Stimulated activated naive CD4-positive, alpha-beta T cell (primary cell): ENCODE data around the gene HIVEP2.
A peak's percentile ranks its signal among the peaks of the same experiment; 100 is the strongest.

Experiments used
- DNase-seq, 6 experiments: peaks; one replicate each; lab custom pipeline; 2025; lab: John Stamatoyannopoulos, UW

Gene HIVEP2

GRCh38 chr6:142944124-142945048, 590 bp downstream of the HIVEP2 start:
- peak; percentile 91 to 97 (median 94) for DNase-seq

GRCh38 chr6:142943711-142944123, 1.3 kb downstream of the HIVEP2 start:
- peak; percentile 21 to 87 (median 76) for DNase-seq

DNA sequence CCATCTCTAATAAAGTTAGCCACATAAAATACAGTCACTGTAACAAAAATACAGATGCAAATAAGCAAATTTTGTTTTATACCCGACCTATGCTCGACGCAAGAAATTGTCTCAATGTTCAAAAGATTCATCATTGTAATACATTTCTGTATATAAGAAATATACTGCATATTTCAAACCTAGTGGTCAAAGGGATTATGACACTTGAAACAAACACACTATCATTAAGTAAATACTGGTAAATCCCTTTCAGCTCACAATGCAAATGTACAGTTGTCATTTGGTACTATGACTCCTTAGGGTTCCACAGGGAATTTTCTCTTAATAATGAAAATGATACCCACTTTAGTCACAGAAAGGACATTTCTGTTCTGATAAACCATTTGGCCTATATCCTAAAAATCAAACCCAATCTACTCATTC, 2.2 kb downstream of the HIVEP2 start:
- peak in 2 of 6 experiments; percentile 32 to 33 for DNase-seq

DNA sequence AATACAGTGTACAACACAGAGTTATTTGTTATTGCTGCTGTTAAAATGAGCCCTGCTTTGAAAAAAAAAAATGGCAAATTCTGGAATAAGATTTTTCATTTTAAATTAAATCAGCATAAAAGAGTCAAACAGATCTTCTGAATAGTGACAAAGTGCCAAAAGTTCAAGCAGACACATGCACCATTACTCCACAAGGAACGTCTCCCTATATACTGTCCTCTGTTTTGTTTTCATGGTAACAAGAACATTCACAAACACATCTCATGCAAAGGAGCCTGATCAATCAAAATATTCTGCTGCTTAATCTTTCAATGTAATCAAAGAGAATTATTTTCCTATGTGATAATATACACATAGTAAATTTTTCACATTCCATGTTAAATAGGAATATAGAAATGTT, 2.7 kb downstream of the HIVEP2 start:
- DNase-seq: peak in 1 of 6 experiments; percentile 15

GRCh38 chr6:142941018-142941417, 4.0 kb downstream of the HIVEP2 start:
- DNase-seq: no peak

GRCh38 chr6:142940487-142940886, 4.5 kb downstream of the HIVEP2 start:
- no peak for DNase-seq

DNA sequence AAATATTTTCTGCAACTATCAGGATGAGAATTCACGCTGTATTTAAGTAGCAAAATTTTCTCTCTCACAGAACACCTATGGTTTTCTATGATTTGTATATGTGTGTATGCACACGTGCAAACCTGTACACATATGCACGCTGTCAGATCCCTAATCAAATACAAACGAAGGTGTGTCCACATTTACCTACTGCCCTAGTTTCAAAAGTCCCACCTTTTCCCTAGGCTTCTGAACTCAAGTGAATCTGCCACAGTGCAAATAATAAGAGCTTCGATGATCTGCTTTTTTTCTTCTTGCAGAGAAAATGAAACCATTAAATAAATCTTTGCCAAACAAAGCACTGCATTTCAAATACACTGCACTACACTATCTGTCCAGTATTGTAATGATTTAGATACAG, 6.5 kb downstream of the HIVEP2 start:
- no peak for DNase-seq

DNA sequence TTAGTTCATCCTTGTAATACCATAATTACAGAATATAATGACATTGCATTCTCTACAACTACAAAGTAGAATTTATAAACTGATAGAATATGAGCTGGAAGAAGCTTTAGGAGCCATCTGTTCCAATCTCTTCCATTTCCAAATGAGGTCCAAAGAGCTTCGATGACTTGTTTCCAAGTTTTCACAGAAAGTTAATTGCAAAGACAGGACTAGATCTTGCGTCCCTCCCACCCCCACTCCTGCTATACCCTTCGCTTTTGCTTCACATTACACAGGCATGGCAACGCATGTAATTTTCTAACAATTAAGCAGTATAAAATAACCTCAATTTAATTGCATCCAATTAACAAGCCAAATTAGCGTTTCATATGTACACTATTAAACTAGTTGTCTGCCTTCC, 7.0 kb downstream of the HIVEP2 start:
- DNase-seq: no peak

GRCh38 chr6:142935553-142936517, 9.1 kb downstream of the HIVEP2 start:
- peak in 4 of 6 experiments; percentile 12 to 22 (median 14) for DNase-seq

- DNase-seq: no peak
These were observed 10.4 kb downstream of the HIVEP2 start for GRCh38 chr6:142934599-142934998.

GRCh38 chr6:142934106-142934505, 10.9 kb downstream of the HIVEP2 start:
- no peak for DNase-seq

DNA sequence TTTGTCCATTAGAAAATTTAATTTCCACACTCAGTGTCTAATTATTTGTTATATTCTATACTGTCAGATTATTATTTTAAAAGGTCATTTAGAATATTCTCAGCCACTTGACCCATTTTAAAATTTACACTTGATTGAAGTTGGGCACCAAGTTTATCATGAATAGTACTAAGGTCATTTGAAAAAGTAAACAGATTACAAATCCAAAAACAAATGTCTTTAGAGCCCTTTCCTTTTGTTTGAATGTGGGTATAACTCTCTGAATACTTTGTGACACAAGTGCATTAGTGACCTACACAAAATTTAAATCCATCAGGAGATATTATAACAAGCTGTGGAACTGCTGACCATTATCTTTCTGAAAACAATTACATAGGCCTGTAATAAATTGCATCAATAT, 11.3 kb downstream of the HIVEP2 start:
- DNase-seq: no peak

DNA sequence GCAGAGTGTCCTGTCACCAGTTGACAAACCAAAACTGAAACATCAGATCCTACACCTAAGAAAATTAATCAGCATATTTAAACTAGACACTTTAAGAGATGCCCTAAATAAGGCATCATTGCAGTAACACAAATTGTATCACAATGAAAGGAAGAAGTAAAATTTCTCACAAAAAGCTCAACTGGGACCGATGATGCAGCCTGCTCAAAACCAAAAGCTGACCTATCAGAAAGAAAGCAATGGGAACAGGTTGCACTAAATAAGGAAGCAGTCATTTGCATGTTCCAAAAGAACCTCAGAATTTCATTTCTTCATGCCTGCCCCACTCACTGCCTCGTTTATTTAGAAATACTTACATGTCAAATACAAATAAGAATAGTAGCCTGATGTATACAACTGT, 12.1 kb downstream of the HIVEP2 start:
- DNase-seq: no peak

DNA sequence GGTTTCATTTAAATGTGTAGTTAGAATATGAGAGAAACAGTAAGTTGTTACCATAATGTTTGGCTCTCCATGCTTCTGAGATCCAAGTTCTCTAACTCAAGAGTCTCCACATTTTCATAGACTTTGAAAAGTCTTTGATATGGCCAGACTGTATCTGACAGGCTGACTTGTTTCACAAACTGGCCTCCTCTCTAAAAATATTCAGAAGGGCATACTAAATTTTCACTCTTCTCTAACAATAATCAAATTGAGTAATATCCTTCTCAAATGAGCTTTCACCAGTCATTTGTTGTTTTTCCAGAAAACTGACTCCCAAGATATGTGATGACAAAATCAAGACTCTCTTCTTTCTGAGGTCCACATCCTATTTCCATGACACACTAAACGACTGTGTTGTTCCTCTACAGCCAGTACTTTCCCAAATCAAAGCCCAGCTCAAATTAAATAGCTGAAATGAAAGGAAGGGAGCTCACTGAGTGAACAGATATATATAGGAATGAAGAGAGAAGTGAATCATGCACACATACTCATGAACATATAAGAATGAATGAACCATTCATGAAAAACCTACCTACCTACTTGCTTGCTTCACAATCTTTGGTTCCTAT, 15.1 kb downstream of the HIVEP2 start:
- DNase-seq: no peak

DNA sequence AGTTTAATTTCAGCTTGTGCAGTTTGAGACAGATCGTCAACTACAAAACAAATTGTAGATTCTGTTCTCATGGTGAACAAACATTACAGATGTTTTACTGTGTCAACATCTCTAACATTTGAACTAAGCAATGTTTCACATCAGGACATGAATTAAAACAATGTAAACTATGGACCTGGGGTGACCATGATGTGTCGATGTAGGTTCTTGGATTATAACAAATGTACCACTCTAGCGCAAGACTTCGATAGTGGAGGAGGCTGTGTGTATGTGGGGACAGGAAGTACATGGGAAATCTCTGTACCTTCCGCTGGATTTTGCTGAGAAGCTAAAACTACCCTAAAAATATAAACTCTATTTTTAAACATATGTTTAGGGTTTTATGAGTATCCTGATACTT, 17.1 kb downstream of the HIVEP2 start:
- DNase-seq: peak in 4 of 6 experiments; percentile 19 to 63 (median 52)

- DNase-seq: peak in 1 of 6 experiments; percentile 49
These were observed 17.8 kb downstream of the HIVEP2 start for GRCh38 chr6:142927271-142927580.

DNA sequence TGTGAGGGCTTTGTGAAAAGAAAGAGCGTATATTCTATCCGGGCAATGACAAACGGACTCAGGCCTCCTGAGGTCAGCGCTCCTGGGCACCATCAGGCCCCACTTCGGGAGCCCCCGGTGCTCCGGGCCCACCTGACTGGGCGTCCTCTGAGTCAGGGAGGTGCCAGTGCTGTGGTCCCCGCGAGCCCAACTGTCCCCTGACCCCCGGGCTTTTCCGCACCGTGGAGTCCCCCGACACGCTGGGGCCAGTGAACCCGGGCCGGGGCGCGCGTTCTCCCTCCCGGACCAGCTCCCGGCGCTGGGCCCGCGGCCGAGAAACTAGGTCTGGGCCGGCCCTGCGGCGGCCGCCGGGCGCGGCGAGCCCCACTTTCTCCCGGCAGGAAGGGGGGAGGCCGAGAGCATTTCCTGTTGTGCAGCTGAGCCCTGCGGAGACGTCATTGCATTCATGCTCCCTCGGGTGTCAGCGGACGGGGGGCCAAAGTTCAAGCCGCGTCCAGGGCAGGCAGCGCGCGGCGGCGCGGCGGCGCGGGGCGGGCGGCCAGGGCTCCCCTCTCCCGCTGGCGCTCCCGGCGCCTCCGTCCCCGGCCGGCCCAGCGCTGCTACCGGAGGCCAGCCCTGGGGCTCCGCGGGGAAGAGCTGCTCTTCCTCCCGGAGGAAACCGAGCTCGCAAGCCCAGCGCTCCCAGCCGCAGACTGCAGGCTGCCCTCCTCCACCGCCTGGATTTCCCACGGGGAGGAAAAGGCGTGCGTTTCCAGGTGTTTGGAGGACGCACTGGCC, 18.3 kb downstream of the HIVEP2 start:
- DNase-seq: peak; percentile 62 to 90 (median 79)

GRCh38 chr6:142926177-142926493, 18.8 kb downstream of the HIVEP2 start:
- no peak for DNase-seq

GRCh38 chr6:142925575-142926110, 19.3 kb downstream of the HIVEP2 start:
- DNase-seq: no peak

GRCh38 chr6:142918339-142919042, 26.5 kb downstream of the HIVEP2 start:
- DNase-seq: no peak

DNA sequence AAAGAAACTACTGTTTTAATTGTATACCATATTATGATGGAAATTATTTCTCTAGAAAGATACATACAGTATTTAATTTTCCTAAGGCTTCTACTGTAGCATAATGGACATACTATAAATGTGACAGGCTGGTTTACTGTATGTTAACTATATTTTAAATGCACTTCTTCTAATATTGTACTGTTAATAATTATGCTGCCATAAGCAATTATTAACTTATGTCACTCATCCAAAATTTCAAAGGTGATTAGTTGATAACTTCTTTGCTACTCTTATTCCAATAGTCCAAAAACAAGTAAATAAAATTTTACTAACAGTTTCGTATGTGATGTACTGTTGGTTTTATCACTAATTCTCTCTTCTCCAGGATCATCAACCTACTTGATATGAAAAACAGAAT, 28.1 kb downstream of the HIVEP2 start:
- no peak for DNase-seq
